MCF 10A (cell line): ENCODE measurements around the gene ENTPD6. TPM values are rescaled to one million over a fixed set of nuclear protein-coding genes. Genes with fewer than 3 reads are reported as not detected.

ENCODE experiments used
- BruUV-seq: library from RNA; stranded (reverse); fragments of 400-500 nt; replicated peaks from 2 replicates; lab custom pipeline; 2021; lab: Mats Ljungman, UMichigan
- CTCF ChIA-PET: fragments of 300-600 bp; sonication (Branson Sonifier 250); formaldehyde crosslinking; extraction: SDS; loops from one replicate; lab custom pipeline; 2021; ENCODE audit warnings: antibody characterized with exemption, inconsistent platforms; lab: Yijun Ruan, JAX
- POLR2A ChIA-PET: fragments of 300-600, 350-650 bp; sonication (Branson Sonifier 250); formaldehyde crosslinking; extraction: SDS; loops from one replicate; lab custom pipeline; 2020; ENCODE audit warnings: antibody characterized with exemption, inconsistent platforms; lab: Yijun Ruan, JAX
- DNase-seq: peaks from one replicate; pipeline ENCODE4 v3.0.0-alpha.2; 2018; ENCODE audit not compliant: unreplicated experiment
- H3K27ac Mint-ChIP-seq: one replicate; pipeline ENCODE4 v1.8.0; 2022; ENCODE audit warnings: mild to moderate bottlenecking, low read depth, mixed read lengths; ENCODE audit not compliant: unreplicated experiment
- H3K27me3 Mint-ChIP-seq: one replicate; pipeline ENCODE4 v1.8.0; 2022; ENCODE audit warnings: mixed read lengths; ENCODE audit not compliant: insufficient read depth, unreplicated experiment
- H3K36me3 Mint-ChIP-seq: one replicate; pipeline ENCODE4 v1.8.0; 2022; ENCODE audit warnings: mild to moderate bottlenecking, moderate library complexity, mixed read lengths; ENCODE audit not compliant: insufficient read depth, unreplicated experiment
- H3K4me1 Mint-ChIP-seq: one replicate; pipeline ENCODE4 v1.8.0; 2022; ENCODE audit warnings: mixed read lengths; ENCODE audit not compliant: insufficient read depth, unreplicated experiment
- H3K4me3 Mint-ChIP-seq: one replicate; pipeline ENCODE4 v1.8.0; 2022; ENCODE audit warnings: mild to moderate bottlenecking, moderate library complexity, mixed read lengths; ENCODE audit not compliant: unreplicated experiment
- H3K9me3 Mint-ChIP-seq: one replicate; pipeline ENCODE4 v1.8.0; 2022; ENCODE audit warnings: mixed read lengths; ENCODE audit not compliant: unreplicated experiment
- intact Hi-C: fragments of 100-400 bp; cut with micrococcal nuclease; formaldehyde crosslinking; loops from 2 replicates; pipeline ENCODE4 v1.14.1; 2022
- total RNA-seq: library from RNA; stranded (reverse); gene quantifications from 2 replicates; pipeline ENCODE4 v1.2.3, GENCODE V29; 2022
- TF ChIP-seq, protein P1 (sequence below): fragments of 200-600 bp; IDR thresholded peaks from one replicate; pipeline ENCODE4 v1.8.0; 2022; ENCODE audit warnings: antibody characterized with exemption, mild to moderate bottlenecking; ENCODE audit not compliant: unreplicated experiment

Gene ENTPD6
- total RNA-seq, 1 experiment from 2014 or later, result 98.0 TPM

DNA sequence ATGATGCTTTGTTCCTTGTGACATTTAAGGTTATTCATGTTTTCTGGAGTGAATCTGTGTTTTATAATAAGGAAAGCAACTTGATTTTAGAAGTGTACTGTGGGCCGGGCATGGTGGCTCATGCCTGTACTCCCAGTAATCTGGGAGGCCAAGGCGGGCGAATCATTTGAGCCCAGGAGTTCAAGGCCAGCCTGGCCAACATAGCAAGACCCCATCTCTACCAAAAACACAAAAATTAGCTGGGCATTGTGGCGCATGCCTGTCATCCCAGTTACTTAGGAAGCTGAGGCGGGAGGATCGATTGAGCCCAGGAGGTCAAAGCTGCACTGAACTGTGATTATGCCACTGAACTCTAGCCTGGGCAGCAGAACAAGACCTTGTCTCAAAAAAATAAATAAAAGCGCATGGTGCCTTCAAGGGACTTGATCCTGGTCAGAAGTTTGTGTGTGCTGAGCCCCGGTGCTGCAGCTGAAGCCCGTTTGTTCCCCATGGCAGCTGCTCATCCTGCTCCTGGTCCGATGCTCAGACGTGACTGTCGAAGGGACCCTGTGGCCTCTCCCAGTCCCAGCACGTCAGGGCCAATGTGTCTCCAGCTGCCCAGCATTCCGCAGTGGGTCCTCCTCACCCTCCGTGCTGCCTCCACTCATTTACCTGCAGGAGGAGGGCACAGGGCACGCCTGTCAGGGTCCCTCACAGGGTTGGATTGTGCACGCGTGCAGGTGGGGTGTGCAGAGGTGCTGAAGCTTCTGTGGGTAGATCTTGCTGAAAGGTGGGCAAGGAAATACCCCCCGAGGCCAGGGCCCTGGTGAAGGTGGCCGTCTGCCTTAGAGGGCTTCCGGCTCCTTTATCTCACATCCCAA is 18.3 kb downstream of the ENTPD6 start:
- no peaks in the 10 kb centered on the region for H3K4me1 Mint-ChIP-seq
- BruUV-seq, result no TSS peak
- H3K4me3 Mint-ChIP-seq, result no peak overlapping the region
- ChIA-PET CTCF (interaction anchor here (0.9 to 1.3 kb wide), 2 partner anchors 11 to 19 kb away, joined by 3 to 6 read pairs; no protein-coding TSS in a partner anchor), POLR2A (interaction anchor here (0.7 to 1.5 kb wide), 3 partner anchors 19 to 25 kb away, joined by 3 read pairs; no protein-coding TSS in a partner anchor)
- no peaks in the 10 kb centered on the region for H3K27me3 Mint-ChIP-seq
- H3K27ac Mint-ChIP-seq, result no peak overlapping the region
- TF ChIP-seq, protein P1, sequence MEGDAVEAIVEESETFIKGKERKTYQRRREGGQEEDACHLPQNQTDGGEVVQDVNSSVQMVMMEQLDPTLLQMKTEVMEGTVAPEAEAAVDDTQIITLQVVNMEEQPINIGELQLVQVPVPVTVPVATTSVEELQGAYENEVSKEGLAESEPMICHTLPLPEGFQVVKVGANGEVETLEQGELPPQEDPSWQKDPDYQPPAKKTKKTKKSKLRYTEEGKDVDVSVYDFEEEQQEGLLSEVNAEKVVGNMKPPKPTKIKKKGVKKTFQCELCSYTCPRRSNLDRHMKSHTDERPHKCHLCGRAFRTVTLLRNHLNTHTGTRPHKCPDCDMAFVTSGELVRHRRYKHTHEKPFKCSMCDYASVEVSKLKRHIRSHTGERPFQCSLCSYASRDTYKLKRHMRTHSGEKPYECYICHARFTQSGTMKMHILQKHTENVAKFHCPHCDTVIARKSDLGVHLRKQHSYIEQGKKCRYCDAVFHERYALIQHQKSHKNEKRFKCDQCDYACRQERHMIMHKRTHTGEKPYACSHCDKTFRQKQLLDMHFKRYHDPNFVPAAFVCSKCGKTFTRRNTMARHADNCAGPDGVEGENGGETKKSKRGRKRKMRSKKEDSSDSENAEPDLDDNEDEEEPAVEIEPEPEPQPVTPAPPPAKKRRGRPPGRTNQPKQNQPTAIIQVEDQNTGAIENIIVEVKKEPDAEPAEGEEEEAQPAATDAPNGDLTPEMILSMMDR, result no peak
- intact Hi-C loops, result no loop called here
- no peaks in the 10 kb centered on the region for H3K9me3 Mint-ChIP-seq
- H3K36me3 Mint-ChIP-seq, result peaks cover 43% of the 10 kb centered on the region
- DNase-seq, result no peak

DNA sequence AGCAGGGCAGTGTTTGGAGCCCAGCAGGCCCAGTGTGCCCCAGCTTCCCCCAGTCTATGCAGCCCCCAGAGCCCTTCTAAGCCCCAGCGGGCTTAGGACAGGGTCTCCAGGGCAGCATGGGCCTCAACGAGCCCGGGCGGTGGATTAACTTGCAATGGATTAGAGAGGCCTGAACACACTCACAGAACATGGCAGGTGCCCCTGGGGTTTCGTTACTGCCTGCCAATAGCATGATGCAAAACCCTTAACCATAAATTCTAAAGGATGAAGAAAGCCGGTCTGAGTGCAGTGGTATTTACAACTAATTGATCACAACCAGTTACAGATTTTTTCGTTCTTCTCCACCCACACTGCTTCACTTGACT is 18.9 kb downstream of the ENTPD6 start:
- DNase-seq, result no peak
- POLR2A ChIA-PET, result interaction anchor here (0.7 to 1.5 kb wide), 5 partner anchors 11 to 37 kb away, joined by 3 read pairs; no protein-coding TSS in a partner anchor
- CTCF ChIA-PET, result interaction anchor here (0.9 to 1.3 kb wide), 2 partner anchors 10 to 19 kb away, joined by 3 to 6 read pairs; no protein-coding TSS in a partner anchor
- Mint-ChIP-seq H3K36me3 (peaks cover 50% of the 10 kb centered on the region), H3K9me3 (no peaks in the 10 kb centered on the region), H3K4me1 (no peaks in the 10 kb centered on the region), H3K27ac (no peak overlapping the region), H3K4me3 (no peak overlapping the region), H3K27me3 (no peaks in the 10 kb centered on the region)
- intact Hi-C loops, result no loop called here
- TF ChIP-seq, protein P1, result no peak
- BruUV-seq, result no TSS peak

DNA sequence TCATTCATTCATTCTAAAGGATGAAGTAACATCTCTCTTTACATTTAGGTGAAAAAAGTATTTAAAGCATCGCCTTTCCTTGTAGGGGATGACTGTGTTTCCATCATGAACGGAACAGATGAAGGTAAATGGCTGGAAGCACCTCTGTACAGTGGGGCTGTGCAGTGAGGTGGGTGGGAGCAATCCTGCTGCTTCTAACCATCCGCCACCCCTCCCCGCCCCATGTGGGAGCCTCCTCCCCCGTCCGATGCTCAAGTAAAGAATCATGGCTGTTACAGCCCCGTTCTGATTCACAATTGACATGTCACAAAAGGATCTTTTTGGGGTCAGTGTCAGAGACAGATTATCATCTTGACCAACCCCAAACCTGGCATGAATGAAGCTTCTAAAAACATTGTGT is 19.3 kb downstream of the ENTPD6 start:
- no peaks in the 10 kb centered on the region for H3K4me1 Mint-ChIP-seq
- no peak overlapping the region for H3K27ac Mint-ChIP-seq
- H3K4me3 Mint-ChIP-seq, result no peak overlapping the region
- POLR2A ChIA-PET, result interaction anchor here (0.7 to 1.5 kb wide), 4 partner anchors 11 to 37 kb away, joined by 3 read pairs; no protein-coding TSS in a partner anchor
- no TSS peak for BruUV-seq
- H3K36me3 Mint-ChIP-seq, result peaks cover 51% of the 10 kb centered on the region
- TF ChIP-seq, protein P1, result no peak
- no peaks in the 10 kb centered on the region for H3K9me3 Mint-ChIP-seq
- no peak for DNase-seq
- no peaks in the 10 kb centered on the region for H3K27me3 Mint-ChIP-seq
- intact Hi-C loops, result no loop called here
- CTCF ChIA-PET, result interaction anchor here (0.5 to 0.7 kb wide), 2 partner anchors 17 to 37 kb away, joined by 3 read pairs; no protein-coding TSS in a partner anchor

- H3K4me3 Mint-ChIP-seq, result no peak overlapping the region
- no TSS peak for BruUV-seq
- no peaks in the 10 kb centered on the region for H3K9me3 Mint-ChIP-seq
- TF ChIP-seq, protein P1, result no peak
- H3K27me3 Mint-ChIP-seq, result no peaks in the 10 kb centered on the region
- POLR2A ChIA-PET, result interaction anchor here (1.3 to 1.5 kb wide), 2 partner anchors 19 to 36 kb away, joined by 3 read pairs; no protein-coding TSS in a partner anchor
- intact Hi-C loops, result no loop called here
- no peaks in the 10 kb centered on the region for H3K4me1 Mint-ChIP-seq
- H3K36me3 Mint-ChIP-seq, result peaks cover 57% of the 10 kb centered on the region
- H3K27ac Mint-ChIP-seq, result no peak overlapping the region
- no peak for DNase-seq
- CTCF ChIA-PET, result no interaction called here
Measured at GRCh38 chr20:25215521-25215920, 20.0 kb downstream of the ENTPD6 start.
